T-helper 1 cell treated with Interleukin-12 subunit alpha and Interleukin-12 subunit beta and Interleukin-4 antibody, amounts not matched to agents 30 μg/mL and 1 μg/mL, for 36 hours (primary cell): ENCODE data around the gene KRR1.
"Not testable (repeated sequence)": the region's sequence is repeated elsewhere in the genome, so short reads cannot be mapped to it uniquely, and the experiment has no call there.

Source experiments
- H3K27ac Mint-ChIP-seq: one replicate; pipeline ENCODE4 v1.8.0; 2021; ENCODE audit warnings: mild to moderate bottlenecking, mixed read lengths
- H3K27me3 Mint-ChIP-seq: one replicate; pipeline ENCODE4 v1.8.0; 2021; ENCODE audit warnings: low read depth, mixed read lengths
- H3K36me3 Mint-ChIP-seq: one replicate; pipeline ENCODE4 v1.8.0; 2021; ENCODE audit warnings: low read depth, mixed read lengths
- H3K4me1 Mint-ChIP-seq: one replicate; pipeline ENCODE4 v1.8.0; 2021; ENCODE audit warnings: low read depth, mixed read lengths
- H3K4me3 Mint-ChIP-seq: one replicate; pipeline ENCODE4 v1.8.0; 2021; ENCODE audit warnings: mild to moderate bottlenecking, moderate library complexity, mixed read lengths
- H3K9me3 Mint-ChIP-seq: one replicate; pipeline ENCODE4 v1.8.0; 2021; ENCODE audit warnings: mixed read lengths

The KRR1 gene

GRCh38 chr12:75443709-75444108 is 67.7 kb downstream of the KRR1 start:
- H3K27me3 Mint-ChIP-seq = peaks cover 32% of the 10 kb centered on the region
- no peak overlapping the region for H3K4me3 Mint-ChIP-seq
- H3K9me3 Mint-ChIP-seq = peaks cover 6% of the 10 kb centered on the region
- H3K36me3 Mint-ChIP-seq = peaks cover 1% of the 10 kb centered on the region
- H3K27ac Mint-ChIP-seq = no peak overlapping the region
- H3K4me1 Mint-ChIP-seq = no peaks in the 10 kb centered on the region

GRCh38 chr12:75442454-75442853 is 69.0 kb downstream of the KRR1 start:
- not testable (repeated sequence) for H3K9me3 Mint-ChIP-seq, H3K4me3 Mint-ChIP-seq, H3K27ac Mint-ChIP-seq, H3K4me1 Mint-ChIP-seq, H3K36me3 Mint-ChIP-seq
- peaks cover 28% of the 10 kb centered on the region for H3K27me3 Mint-ChIP-seq

- peaks cover 12% of the 10 kb centered on the region for H3K9me3 Mint-ChIP-seq
- H3K36me3 Mint-ChIP-seq, H3K4me1 Mint-ChIP-seq, H3K4me3 Mint-ChIP-seq, H3K27ac Mint-ChIP-seq: not testable (repeated sequence)
- peaks cover 28% of the 10 kb centered on the region for H3K27me3 Mint-ChIP-seq
Measured at GRCh38 chr12:75441687-75442449, 69.5 kb downstream of the KRR1 start.
